CD4-positive, alpha-beta T cell treated with Interleukin-10 for 1 hour (primary cell): Measurements from ENCODE around the gene TNFRSF13B.

ENCODE experiments used
- DNase-seq: peaks from one replicate; pipeline ENCODE4 v3.0.0-alpha.2; 2020

The TNFRSF13B gene

DNA sequence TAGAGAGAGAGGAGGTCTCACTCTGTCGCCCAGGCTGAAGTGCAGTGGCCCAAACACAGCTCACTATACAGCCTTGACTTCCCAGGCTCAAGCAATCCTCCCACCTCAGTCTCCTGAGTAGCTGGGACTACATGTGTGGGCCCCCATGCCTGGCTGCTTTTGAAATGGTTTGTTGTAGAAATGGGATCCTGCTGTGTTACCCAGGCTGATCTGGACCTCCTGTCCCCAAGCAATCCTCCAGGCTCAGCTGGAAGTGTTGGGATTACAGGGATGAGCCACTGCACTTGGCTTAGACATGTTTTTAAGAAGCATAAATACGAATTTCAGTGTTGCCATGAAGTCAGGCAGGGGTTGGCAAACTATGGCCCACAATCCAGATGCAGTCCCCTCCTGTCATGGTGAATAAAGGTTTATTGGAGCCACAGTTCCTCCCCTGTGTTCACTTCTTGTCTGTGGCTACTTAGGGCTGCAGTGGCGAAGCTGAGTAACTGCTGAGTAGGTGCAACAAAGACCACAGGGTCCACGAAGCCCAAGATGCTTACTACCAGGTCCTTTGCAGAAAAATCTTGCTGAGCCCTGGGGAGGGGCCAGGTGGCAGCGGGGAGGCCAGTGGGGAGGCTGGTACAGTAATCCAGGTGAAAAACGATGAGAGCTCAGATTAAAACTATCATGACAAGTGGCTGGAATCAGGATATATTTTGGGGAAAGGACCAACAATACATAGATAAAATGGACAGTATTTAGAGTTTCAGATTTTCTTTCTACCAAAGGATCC is 35.2 kb downstream of the TNFRSF13B start:
- no peak for DNase-seq

DNA sequence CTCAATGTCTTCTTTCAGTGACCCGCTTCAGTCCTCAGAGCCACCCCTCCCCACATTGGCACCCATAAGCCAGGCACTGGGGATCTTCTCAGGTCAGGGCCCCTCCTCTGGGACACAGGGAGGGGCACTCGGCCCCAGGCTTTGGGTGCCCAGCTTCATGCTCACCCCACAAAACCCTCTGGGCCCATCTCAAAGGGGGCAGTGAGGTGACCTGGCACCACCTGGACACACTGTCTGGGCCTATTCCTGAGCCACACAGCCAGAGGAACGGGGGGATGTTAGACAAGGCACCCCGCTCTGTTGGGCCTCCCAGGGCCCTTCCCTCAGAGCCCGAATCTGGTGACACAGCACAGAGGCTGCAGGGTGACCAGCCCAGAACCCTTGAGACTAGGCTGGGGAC is 36.1 kb downstream of the TNFRSF13B start:
- DNase-seq: no peak

DNA sequence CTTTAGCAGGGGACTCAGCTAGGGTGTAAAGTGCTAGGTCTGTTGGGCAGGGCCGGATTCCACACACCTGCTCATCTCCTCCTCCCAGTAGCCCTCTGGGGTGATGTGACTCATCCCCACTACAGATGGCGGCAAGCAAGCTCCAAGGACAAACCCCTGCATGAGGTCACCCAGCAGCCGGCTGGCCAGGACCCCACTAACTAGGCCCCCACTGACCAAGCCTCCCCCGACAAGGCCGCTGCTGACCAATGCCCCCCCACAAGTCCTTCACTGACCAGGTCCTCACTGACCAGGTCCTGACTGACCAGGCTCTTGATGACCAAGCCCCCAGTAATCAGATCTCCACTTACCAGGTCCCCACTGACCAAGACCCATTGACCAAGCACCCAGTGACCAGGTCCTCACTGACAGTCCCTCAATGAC is 36.7 kb downstream of the TNFRSF13B start:
- no peak for DNase-seq

DNA sequence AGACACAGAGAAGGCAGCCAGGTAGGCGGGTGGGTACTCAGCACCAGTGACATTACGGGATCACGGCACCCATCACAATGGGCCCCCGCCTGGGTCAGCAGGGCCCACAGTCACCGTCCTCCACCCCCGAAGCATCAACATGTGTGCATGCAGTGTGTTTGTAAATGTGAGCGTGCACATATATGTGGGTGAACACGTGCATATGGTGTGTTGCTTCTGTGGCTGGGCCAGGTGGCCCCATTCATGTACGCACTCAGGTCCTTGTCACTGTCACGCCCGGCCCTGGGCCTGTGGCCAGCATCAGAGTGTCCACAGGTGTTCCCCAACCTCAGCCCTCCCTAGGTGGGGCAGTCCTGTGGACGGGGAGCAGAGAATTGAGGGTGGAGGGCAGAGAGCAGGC is 37.1 kb downstream of the TNFRSF13B start:
- no peak for DNase-seq

- DNase-seq: no peak
Measured at GRCh38 chr17:16934133-16934795, 37.7 kb downstream of the TNFRSF13B start.

GRCh38 chr17:16933317-16934132 is 38.4 kb downstream of the TNFRSF13B start:
- DNase-seq: no peak

GRCh38 chr17:16932611-16933010 is 39.3 kb downstream of the TNFRSF13B start:
- no peak for DNase-seq

GRCh38 chr17:16932156-16932555 is 39.8 kb downstream of the TNFRSF13B start:
- DNase-seq: no peak

GRCh38 chr17:16931318-16932060 is 40.4 kb downstream of the TNFRSF13B start:
- DNase-seq: no peak

GRCh38 chr17:16930571-16931317 is 41.2 kb downstream of the TNFRSF13B start:
- no peak for DNase-seq

- no peak for DNase-seq
Measured at GRCh38 chr17:16929757-16930520, 42.0 kb downstream of the TNFRSF13B start.

GRCh38 chr17:16929035-16929680 is 42.8 kb downstream of the TNFRSF13B start:
- DNase-seq: no peak

DNA sequence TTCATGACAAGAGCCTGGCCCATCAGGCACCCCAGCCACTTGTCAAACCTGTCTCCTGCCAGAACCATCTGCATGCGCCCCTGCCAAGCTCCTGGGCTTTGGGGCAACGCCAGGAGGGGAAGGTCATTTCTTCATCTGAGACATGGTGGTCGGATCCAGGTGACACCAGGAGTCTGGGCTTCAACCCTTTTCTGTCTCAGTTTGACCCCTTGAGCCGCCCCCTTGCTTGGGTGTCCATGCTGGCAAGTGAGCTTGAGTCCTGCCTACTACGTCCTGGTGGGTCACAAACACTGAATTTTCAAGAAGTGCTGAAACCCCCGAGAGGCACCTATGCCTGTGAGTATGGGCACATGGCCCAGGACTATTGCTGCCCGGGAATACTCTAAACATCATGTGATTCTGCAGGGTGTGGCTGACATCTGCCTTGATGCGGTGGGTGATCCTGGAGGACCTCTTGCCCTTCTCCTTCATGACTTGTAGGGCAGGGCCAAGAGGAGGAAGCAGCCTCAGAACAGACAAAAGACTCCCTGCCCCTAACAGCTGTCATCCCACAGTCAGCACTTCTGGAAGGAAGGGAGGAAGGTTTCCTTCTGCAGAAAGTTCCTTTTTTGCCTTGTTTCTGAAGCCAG is 43.4 kb downstream of the TNFRSF13B start:
- DNase-seq: no peak

- no peak for DNase-seq
Measured at GRCh38 chr17:16927641-16928321, 44.1 kb downstream of the TNFRSF13B start.

DNA sequence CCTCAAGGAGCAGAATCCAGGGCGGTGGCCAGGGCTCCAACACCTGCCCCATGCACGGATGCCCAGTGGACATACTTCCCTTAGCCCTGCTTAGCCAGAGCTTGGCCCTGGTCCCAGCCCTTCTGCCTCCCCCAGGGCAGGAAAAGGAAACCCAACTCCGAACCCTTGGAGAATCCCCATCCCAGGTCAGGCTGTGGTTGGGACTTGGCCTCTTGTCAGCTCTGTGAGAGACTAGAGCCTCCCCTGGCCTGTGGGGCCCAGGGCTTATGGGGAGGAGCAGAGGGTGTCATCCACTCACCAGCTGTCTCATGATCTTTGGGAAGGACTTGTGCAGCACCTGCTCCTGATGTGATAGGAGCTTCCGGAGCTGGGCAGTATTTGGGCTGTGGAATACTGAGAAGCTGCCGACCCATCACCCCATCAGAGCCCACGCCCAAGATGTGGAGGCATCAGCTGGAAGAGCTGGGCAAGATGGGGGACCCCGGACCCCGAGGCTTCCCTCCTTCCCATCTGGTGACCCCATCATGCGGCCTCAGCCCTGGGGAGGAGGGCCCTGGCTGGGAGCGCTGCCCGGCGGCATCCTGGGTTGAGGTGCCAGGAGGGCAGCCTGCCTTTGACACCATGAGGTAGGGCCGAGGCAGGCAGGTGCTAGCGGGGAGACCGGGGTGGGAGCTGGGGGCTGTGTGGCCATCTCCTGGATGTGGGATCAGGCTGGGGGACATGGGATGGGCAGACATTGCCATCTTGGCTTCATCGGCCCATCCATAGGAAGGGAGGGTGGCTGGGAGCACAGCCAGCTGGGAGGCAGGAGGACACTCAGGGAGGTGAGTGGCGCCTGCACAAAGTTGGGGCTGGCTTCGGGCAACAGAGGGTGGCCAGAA is 45.1 kb downstream of the TNFRSF13B start:
- no peak for DNase-seq

GRCh38 chr17:16926061-16926511 is 45.8 kb downstream of the TNFRSF13B start:
- no peak for DNase-seq

GRCh38 chr17:16925461-16926060 is 46.4 kb downstream of the TNFRSF13B start:
- DNase-seq: no peak
